ENCODE results near the gene DLL1. TPM values are rescaled to one million over a fixed set of nuclear protein-coding genes. Genes with fewer than 3 reads are reported as not detected.

DLL1 gene
- total RNA-seq, 4 donors from 2014 or later, result 32.6 to 75.6 (median 46.9) TPM

- Histone ChIP-seq H3K27ac (no peak overlapping the region), H3K27me3 (no peaks in the 10 kb centered on the region), H3K4me1 (peaks cover 3% of the 10 kb centered on the region), H3K4me3 (no peak overlapping the region), H3K9me3 (no peaks in the 10 kb centered on the region), H3K36me3 (peaks cover 29% of the 10 kb centered on the region)
- TF ChIP-seq CTCF (IDR thresholded peaks at IDR 0.05) (no peak), EP300 (IDR thresholded peaks at IDR 0.05) (no peak), POLR2AphosphoS5 (IDR thresholded peaks at IDR 0.05) (no peak), POLR2A (IDR thresholded peaks at IDR 0.05) (no peak)
- WGBS, result 88% methylated on average over 4 of the region's 4 CpGs
- DNase-seq (ENCODE audit: low spot score in 2 of 2), result no peak
Observed at GRCh38 chr6:170316071-170316470, 25.2 kb upstream of the DLL1 start.

- H3K9me3 ChIP-seq, result no peaks in the 10 kb centered on the region
- no peak overlapping the region for H3K27ac ChIP-seq
- peaks cover 13% of the 10 kb centered on the region for H3K4me1 ChIP-seq
- WGBS, result 77% methylated on average over 5 of the region's 5 CpGs
- TF ChIP-seq CTCF (IDR thresholded peaks at IDR 0.05) (no peak), POLR2A (IDR thresholded peaks at IDR 0.05) (no peak), POLR2AphosphoS5 (IDR thresholded peaks at IDR 0.05) (no peak)
- H3K4me3 ChIP-seq, result no peak overlapping the region
- H3K36me3 ChIP-seq, result peaks cover 26% of the 10 kb centered on the region
- DNase-seq (ENCODE audit: low spot score in 2 of 2), result no peak
- no peaks in the 10 kb centered on the region for H3K27me3 ChIP-seq
Observed at GRCh38 chr6:170314983-170315382, 24.1 kb upstream of the DLL1 start.

GRCh38 chr6:170313716-170314295 is 22.9 kb upstream of the DLL1 start:
- Histone ChIP-seq H3K36me3 (peaks cover 16% of the 10 kb centered on the region), H3K4me3 (no peak overlapping the region), H3K4me1 (peaks cover 23% of the 10 kb centered on the region), H3K27ac (no peak overlapping the region), H3K27me3 (no peaks in the 10 kb centered on the region), H3K9me3 (no peaks in the 10 kb centered on the region)
- 94% methylated on average over 6 of the region's 6 CpGs for WGBS
- no peak for DNase-seq (ENCODE audit: low spot score in 2 of 2)
- TF ChIP-seq POLR2AphosphoS5 (IDR thresholded peaks at IDR 0.05) (no peak), POLR2A (IDR thresholded peaks at IDR 0.05) (no peak), EP300 (IDR thresholded peaks at IDR 0.05) (no peak), CTCF (IDR thresholded peaks at IDR 0.05) (no peak)

GRCh38 chr6:170312876-170313275 is 22.0 kb upstream of the DLL1 start:
- H3K36me3 ChIP-seq, result peaks cover 8% of the 10 kb centered on the region
- H3K4me1 ChIP-seq, result peaks cover 32% of the 10 kb centered on the region
- no peak for TF ChIP-seq POLR2AphosphoS5 (IDR thresholded peaks at IDR 0.05)
- no peak for TF ChIP-seq CTCF (IDR thresholded peaks at IDR 0.05)
- TF ChIP-seq EP300 (IDR thresholded peaks at IDR 0.05), result no peak
- no peak for TF ChIP-seq POLR2A (IDR thresholded peaks at IDR 0.05)
- H3K9me3 ChIP-seq, result no peaks in the 10 kb centered on the region
- WGBS, result 89% methylated on average over 2 of the region's 2 CpGs
- no peak for DNase-seq (ENCODE audit: low spot score in 2 of 2)
- no peak overlapping the region for H3K27ac ChIP-seq
- no peaks in the 10 kb centered on the region for H3K27me3 ChIP-seq
- H3K4me3 ChIP-seq, result no peak overlapping the region

GRCh38 chr6:170311696-170312095 is 20.8 kb upstream of the DLL1 start:
- H3K4me3 ChIP-seq, result no peak overlapping the region
- peaks cover 42% of the 10 kb centered on the region for H3K4me1 ChIP-seq
- no peak for TF ChIP-seq EP300 (IDR thresholded peaks at IDR 0.05)
- no peak for TF ChIP-seq POLR2AphosphoS5 (IDR thresholded peaks at IDR 0.05)
- TF ChIP-seq POLR2A (IDR thresholded peaks at IDR 0.05), result no peak
- TF ChIP-seq CTCF (IDR thresholded peaks at IDR 0.05), result no peak
- no peak for DNase-seq (ENCODE audit: low spot score in 2 of 2)
- H3K27me3 ChIP-seq, result no peaks in the 10 kb centered on the region
- WGBS, result 84% methylated on average over 5 of the region's 5 CpGs
- no peaks in the 10 kb centered on the region for H3K9me3 ChIP-seq
- H3K27ac ChIP-seq, result no peak overlapping the region
- no peaks in the 10 kb centered on the region for H3K36me3 ChIP-seq

All from suprapubic skin (tissue), 4 donors.